ENCODE results near the gene TRIP11. TPM values are rescaled to one million over a fixed set of nuclear protein-coding genes. Genes with fewer than 3 reads are reported as not detected.

Gene TRIP11
- total RNA-seq, 1 donor from 2014 or later, result 47.7 TPM

DNA sequence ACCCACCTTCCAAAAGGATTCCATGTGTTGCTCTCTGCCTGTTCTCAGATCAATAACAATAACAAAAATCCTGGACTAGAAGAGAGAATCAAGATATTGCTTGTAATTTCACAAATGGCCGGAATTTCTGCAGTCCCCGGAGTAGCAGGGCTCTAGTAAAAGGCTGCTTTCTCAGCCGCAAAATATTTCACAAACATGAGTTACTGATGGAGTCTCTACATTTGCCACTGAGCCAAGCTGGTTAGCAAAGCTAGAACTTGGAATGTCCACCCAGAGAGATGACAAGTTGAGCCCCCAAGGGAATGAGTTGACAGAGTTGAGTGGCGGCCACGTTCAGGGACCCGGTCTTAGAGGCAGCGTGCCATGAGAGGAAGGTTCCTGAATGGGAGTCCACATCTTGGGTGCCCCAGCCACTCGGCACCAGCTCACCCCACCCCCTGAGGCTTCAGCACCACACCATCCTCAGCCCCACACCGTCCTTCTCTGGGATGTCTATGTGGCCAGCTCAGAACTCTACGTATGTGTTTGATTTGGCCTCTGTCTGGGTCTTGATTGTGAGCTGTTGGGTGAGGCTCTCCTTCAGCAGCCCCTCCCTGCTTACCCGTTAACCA, 108.3 kb downstream of the TRIP11 start:
- intact Hi-C loops (cut with DNase I), result no loop called here
- no peak for DNase-seq
- ATAC-seq (ENCODE audit: poor library complexity), result peak; percentile 76

- ATAC-seq (ENCODE audit: poor library complexity), result no peak
- no peak for DNase-seq
- intact Hi-C loops (cut with DNase I), result no loop called here
Measured at GRCh38 chr14:91929700-91930099, 110.2 kb downstream of the TRIP11 start.

DNA sequence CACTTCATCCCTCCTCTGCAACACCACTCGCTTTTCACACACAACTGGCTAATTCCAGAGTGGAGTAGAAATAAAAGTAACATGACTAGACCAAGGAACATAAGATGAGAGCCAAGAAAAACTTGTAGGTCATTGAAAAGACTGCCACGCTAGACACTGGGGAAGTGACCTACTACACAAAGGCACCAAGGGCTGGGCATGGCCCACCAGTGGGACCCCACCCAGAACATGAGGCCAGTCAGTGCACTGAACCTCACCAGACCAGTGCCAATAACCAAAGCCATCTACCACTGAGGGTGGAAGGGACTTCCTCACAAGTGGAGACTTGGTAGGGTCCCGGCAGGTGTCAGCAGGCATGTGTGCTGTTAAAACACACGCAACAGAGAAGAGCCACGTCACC, 112.1 kb downstream of the TRIP11 start:
- no peak for ATAC-seq (ENCODE audit: poor library complexity)
- intact Hi-C loops (cut with DNase I), result no loop called here
- no peak for DNase-seq

- ATAC-seq (ENCODE audit: poor library complexity), result no peak
- no peak for DNase-seq
- intact Hi-C loops (cut with DNase I), result no loop called here
Measured at GRCh38 chr14:91927191-91927590, 112.7 kb downstream of the TRIP11 start.

GRCh38 chr14:91926131-91926890, 113.5 kb downstream of the TRIP11 start:
- no peak for ATAC-seq (ENCODE audit: poor library complexity)
- intact Hi-C loops (cut with DNase I), result no loop called here
- no peak for DNase-seq

DNA sequence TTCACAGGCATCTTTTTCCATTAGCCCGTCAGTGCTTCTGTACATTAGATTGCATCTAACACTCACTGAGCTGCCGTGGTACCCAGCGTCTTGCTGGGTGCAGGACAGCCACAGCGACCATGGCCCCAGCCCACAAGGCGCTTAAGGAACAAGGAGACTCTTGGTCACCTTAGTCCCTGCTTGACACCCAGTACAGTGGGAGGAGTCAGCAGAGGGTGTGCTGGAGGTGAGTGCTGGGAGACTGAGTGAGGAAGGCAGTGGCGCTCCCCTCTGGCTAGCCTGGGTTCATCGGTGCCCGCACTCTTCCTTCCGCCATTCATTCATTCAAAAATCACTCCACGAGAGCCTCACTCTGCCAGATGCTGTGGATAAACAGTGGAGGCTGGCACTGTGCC, 114.1 kb downstream of the TRIP11 start:
- no peak for ATAC-seq (ENCODE audit: poor library complexity)

DNA sequence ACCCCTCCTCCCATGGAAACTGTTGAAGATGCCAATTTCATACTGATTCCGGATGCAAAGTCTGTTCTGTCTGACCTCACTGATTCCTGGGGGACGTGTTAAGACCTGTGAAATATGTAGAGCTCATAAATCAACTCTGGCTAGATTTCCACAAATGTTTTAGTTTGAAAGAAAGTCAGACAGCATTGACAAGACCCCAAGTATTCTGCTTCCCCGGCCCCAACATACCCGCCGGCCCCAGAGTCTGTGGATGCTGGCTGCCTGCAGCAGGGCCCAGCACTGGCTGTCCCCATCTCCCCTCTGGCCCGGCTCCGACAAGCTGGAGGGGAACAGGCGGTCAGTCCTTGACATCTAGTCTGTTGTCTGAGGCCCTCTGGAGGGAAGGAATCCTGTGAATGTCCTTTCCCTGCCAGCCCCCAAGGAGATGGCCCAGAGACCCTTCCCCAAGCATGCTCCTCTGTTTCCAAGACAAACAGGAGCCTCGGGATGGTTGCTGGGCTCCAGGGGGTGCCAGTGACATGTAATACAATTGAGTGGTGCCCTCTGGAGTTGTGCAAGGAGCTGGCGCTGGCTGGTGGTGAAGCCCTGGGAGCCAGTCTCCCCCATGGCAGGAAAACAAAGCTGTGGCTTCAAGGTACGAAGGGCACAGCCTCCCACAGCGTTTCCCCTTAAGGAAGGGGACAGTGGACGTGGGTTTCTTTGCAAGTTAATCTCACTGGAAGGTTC, 114.7 kb downstream of the TRIP11 start:
- intact Hi-C loops (cut with DNase I), result no loop called here
- DNase-seq, result peak; percentile 55
- ATAC-seq (ENCODE audit: poor library complexity), result peak; percentile 30

More for the DNA sequence above, 114.1 kb downstream of the TRIP11 start:
- intact Hi-C loops (cut with DNase I), result no loop called here
- no peak for DNase-seq

- DNase-seq, result no peak
- ATAC-seq (ENCODE audit: poor library complexity), result no peak
- intact Hi-C loops (cut with DNase I), result no loop called here
Measured at GRCh38 chr14:91920526-91920925, 119.3 kb downstream of the TRIP11 start.

DNA sequence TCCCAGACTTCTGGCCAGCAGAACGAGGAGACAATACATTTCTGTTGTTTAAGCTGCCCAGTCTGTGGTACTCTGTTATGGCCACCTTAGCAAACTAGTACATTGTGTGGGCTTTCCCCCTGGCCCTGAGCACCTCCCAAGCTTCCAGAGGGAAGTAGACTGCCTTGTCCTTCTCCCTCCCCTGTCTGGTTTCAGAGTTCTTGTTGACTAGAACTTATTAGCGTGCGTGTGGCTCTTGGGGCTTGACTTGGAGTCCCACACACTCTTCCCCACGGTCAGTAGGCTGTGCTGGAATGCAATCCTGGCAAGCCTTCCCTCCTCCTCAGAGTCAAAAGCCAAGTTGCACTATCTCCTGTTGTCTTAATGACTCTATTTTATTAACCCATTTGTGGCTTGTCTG, 120.0 kb downstream of the TRIP11 start:
- intact Hi-C loops (cut with DNase I), result no loop called here
- DNase-seq, result peak; percentile 69
- ATAC-seq (ENCODE audit: poor library complexity), result peak; percentile 77

- ATAC-seq (ENCODE audit: poor library complexity), result peak; percentile 44
- no peak for DNase-seq
- intact Hi-C loops (cut with DNase I), result no loop called here
Measured at GRCh38 chr14:91918186-91918883, 121.5 kb downstream of the TRIP11 start.

Other genes starting within 250 kb of the TRIP11 start
- gene TC2N, start 172.5 kb downstream of the TRIP11 start, total RNA-seq, result 11.1 TPM
- gene FBLN5, start 92.4 kb downstream of the TRIP11 start, total RNA-seq, result 70.5 TPM
- gene ATXN3, start 66.5 kb upstream of the TRIP11 start, total RNA-seq, result 14.6 TPM
- gene NDUFB1, start 81.6 kb upstream of the TRIP11 start, total RNA-seq, result 660 TPM
- gene CPSF2, start 81.9 kb upstream of the TRIP11 start, total RNA-seq, result 35.3 TPM